ENCODE data around the gene ATP5F1D. TPM values are rescaled to one million over a fixed set of nuclear protein-coding genes. Genes with fewer than 3 reads are reported as not detected.

The ATP5F1D gene
- total and polyA plus RNA-seq, 2 experiments from 2014 or later = 139 to 396 TPM

GRCh38 chr19:1248786-1249297, 7.3 kb downstream of the ATP5F1D start:
- ATAC-seq (peak; percentile 5), DNase-seq (ENCODE audit: low spot score) (peak; percentile 90)
- Histone ChIP-seq H2AFZ (no peak overlapping the region), H3F3A (replicated peaks; ENCODE audit: low read depth) (peaks cover 10% of the 10 kb centered on the region), H3K27ac (ENCODE audit: low read depth) (peak overlapping the region; percentile 94), H3K4me1 (ENCODE audit: insufficient read depth) (peaks cover 3% of the 10 kb centered on the region; the same call in 1 of the 2 replicates), H3K27me3 (ENCODE audit: insufficient read depth) (no peaks in the 10 kb centered on the region), H4K20me1 (replicated peaks; ENCODE audit: insufficient read depth) (peaks cover 11% of the 10 kb centered on the region), H3K9me2 (ENCODE audit: insufficient read depth) (no peaks in the 10 kb centered on the region), H3K79me2 (replicated peaks; ENCODE audit: insufficient read depth) (peaks cover 31% of the 10 kb centered on the region), H3K4me2 (peak overlapping the region; percentile 78), H3K36me3 (ENCODE audit: insufficient read depth) (no peaks in the 10 kb centered on the region), H3K4me3 (peak overlapping the region; percentile 84)
- Mint-ChIP-seq H3K4me1 (peaks cover 8% of the 10 kb centered on the region), H3K27me3 (ENCODE audit: insufficient read depth, low read depth, poor library complexity) (peaks cover 16% of the 10 kb centered on the region), H3K4me3 (peak overlapping the region; percentile 78), H3K36me3 (ENCODE audit: low read depth) (peaks cover 29% of the 10 kb centered on the region; the same call in 2 of the 3 replicates), H3K27ac (peak overlapping the region; percentile 96), H3K9me3 (no peaks in the 10 kb centered on the region; the same call in 2 of the 3 replicates)
- TF ChIP-seq, protein P1, sequence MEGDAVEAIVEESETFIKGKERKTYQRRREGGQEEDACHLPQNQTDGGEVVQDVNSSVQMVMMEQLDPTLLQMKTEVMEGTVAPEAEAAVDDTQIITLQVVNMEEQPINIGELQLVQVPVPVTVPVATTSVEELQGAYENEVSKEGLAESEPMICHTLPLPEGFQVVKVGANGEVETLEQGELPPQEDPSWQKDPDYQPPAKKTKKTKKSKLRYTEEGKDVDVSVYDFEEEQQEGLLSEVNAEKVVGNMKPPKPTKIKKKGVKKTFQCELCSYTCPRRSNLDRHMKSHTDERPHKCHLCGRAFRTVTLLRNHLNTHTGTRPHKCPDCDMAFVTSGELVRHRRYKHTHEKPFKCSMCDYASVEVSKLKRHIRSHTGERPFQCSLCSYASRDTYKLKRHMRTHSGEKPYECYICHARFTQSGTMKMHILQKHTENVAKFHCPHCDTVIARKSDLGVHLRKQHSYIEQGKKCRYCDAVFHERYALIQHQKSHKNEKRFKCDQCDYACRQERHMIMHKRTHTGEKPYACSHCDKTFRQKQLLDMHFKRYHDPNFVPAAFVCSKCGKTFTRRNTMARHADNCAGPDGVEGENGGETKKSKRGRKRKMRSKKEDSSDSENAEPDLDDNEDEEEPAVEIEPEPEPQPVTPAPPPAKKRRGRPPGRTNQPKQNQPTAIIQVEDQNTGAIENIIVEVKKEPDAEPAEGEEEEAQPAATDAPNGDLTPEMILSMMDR (conservative IDR thresholded peaks at IDR 0.05; ENCODE audit: low read depth in 2 of 2) = peak; percentile 59 to 62
- TF ChIP-seq, protein P2, sequence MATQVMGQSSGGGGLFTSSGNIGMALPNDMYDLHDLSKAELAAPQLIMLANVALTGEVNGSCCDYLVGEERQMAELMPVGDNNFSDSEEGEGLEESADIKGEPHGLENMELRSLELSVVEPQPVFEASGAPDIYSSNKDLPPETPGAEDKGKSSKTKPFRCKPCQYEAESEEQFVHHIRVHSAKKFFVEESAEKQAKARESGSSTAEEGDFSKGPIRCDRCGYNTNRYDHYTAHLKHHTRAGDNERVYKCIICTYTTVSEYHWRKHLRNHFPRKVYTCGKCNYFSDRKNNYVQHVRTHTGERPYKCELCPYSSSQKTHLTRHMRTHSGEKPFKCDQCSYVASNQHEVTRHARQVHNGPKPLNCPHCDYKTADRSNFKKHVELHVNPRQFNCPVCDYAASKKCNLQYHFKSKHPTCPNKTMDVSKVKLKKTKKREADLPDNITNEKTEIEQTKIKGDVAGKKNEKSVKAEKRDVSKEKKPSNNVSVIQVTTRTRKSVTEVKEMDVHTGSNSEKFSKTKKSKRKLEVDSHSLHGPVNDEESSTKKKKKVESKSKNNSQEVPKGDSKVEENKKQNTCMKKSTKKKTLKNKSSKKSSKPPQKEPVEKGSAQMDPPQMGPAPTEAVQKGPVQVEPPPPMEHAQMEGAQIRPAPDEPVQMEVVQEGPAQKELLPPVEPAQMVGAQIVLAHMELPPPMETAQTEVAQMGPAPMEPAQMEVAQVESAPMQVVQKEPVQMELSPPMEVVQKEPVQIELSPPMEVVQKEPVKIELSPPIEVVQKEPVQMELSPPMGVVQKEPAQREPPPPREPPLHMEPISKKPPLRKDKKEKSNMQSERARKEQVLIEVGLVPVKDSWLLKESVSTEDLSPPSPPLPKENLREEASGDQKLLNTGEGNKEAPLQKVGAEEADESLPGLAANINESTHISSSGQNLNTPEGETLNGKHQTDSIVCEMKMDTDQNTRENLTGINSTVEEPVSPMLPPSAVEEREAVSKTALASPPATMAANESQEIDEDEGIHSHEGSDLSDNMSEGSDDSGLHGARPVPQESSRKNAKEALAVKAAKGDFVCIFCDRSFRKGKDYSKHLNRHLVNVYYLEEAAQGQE (IDR thresholded peaks at IDR 0.05; ENCODE audit: unreplicated experiment) = no peak
- TF ChIP-seq ZNF114 (CRISPR knock-in tag; IDR thresholded peaks at IDR 0.05) = no peak
- TF ChIP-seq EZH2phosphoT487 (IDR thresholded peaks at IDR 0.05; ENCODE audit: unreplicated experiment) = no peak
- TF ChIP-seq NANOG (IDR thresholded peaks at IDR 0.05; ENCODE audit: borderline replicate concordance) = no peak
- TF ChIP-seq CREB1 (CRISPR knock-in tag; IDR thresholded peaks at IDR 0.05; ENCODE audit: low read depth) = peak; percentile 66

DNA sequence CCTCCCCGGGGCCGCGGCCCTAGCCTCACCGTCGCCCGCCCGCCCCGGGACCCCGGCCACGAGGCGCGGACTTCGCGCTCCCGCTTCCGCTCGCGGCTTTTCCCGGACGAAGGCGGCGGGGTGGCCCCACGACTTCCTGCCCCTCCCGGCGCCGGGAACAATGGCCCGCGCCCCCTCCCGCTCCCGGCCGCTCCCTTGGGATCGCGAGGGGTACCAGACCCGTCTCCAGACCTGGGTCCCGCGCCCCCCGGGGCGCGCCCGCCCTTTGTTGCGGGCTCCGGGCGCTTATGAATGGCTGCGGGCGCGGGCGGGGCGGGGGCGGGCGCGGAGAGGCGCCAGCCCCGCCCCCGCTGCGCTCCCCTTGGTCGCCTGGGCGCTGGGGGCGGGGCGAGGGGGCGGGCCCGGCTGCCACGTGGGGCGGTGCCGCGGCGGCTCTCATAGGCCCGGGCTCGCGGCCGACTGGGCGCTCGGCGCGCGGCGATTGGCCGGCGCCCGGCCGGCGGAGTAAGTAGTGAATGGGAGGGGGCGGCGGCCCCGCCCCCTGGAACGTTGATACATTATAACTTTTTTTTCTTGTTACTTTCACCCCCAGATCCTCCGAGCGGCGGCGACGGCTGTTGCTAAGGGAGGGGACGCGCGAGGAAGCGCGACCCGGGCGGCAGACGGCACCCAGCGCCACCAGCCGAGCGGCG, 7.9 kb downstream of the ATP5F1D start:
- Histone ChIP-seq H3K79me2 (replicated peaks; ENCODE audit: insufficient read depth) (peaks cover 32% of the 10 kb centered on the region), H2AFZ (no peak overlapping the region), H3K4me1 (ENCODE audit: insufficient read depth) (peaks cover 3% of the 10 kb centered on the region; the same call in 1 of the 2 replicates), H3K4me2 (peak overlapping the region; percentile 77), H3K27ac (ENCODE audit: low read depth) (peak overlapping the region; percentile 84; the same call in 1 of the 2 replicates), H3K9me2 (ENCODE audit: insufficient read depth) (no peaks in the 10 kb centered on the region), H3K27me3 (ENCODE audit: insufficient read depth) (no peaks in the 10 kb centered on the region), H4K20me1 (replicated peaks; ENCODE audit: insufficient read depth) (peaks cover 11% of the 10 kb centered on the region), H3K36me3 (ENCODE audit: insufficient read depth) (no peaks in the 10 kb centered on the region), H3K4me3 (peak overlapping the region; percentile 94), H3F3A (replicated peaks; ENCODE audit: low read depth) (peaks cover 8% of the 10 kb centered on the region)
- Mint-ChIP-seq H3K36me3 (ENCODE audit: low read depth) (peaks cover 31% of the 10 kb centered on the region), H3K27me3 (ENCODE audit: insufficient read depth, low read depth, poor library complexity) (peaks cover 17% of the 10 kb centered on the region), H3K9me3 (no peaks in the 10 kb centered on the region; the same call in 2 of the 3 replicates), H3K27ac (peak overlapping the region; percentile 83; the same call in 1 of the 2 replicates), H3K4me1 (peaks cover 8% of the 10 kb centered on the region), H3K4me3 (peak overlapping the region; percentile 81)
- peak; percentile 96 for DNase-seq (ENCODE audit: low spot score)
- ATAC-seq = peak; percentile 10
- TF ChIP-seq POLR2AphosphoS5 (IDR thresholded peaks at IDR 0.05; ENCODE audit: low read depth) (peak; percentile 91), JUNB (IDR thresholded peaks at IDR 0.05; ENCODE audit: unreplicated experiment) (no peak), NANOG (IDR thresholded peaks at IDR 0.05; ENCODE audit: borderline replicate concordance) (no peak)

Measured in GM23338 (cell line).